GM12874 (cell line): ENCODE data around the gene NUDC.

Experiments used
- TF ChIP-seq, protein P1 (sequence below): IDR thresholded peaks from 2 replicates; pipeline ENCODE4 v1.5.1; 2011; ENCODE audit warnings: low read depth, mild to moderate bottlenecking, control low read depth, low read length, moderate library complexity; ENCODE audit not compliant: insufficient read depth

The NUDC gene

DNA sequence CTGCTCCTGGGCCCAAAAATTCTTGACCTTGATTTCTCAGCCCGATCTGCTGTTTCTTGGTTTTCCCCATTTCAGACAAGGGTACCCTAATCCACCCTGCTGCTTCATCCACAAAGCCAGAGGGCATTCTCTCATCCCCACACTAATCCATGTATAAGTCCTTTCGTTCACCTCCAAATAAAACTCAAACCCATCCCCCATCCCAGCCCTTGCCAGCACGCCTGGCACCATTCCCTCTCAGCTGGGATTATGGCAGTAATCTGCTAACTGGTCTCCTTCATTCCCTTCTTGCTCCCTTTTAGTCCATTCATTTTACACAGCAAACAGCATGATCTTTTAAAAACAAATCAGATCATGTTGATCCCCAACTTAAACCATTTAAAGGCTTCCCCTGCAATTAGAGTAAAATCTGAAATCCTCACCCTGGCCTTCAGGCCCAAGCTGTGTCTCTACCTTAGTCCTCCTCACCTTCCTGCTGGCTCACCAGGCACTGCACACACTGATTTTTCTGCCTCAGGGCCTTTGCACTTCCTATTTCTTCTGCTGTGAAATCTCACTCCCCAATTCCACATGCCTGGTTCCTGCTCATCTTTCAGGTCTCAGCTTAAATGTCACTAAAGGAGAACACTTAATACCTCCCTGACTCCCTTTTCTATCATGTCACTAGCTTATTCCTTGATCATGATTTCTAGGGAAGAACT is 59.8 kb downstream of the NUDC start:
- TF ChIP-seq, protein P1, sequence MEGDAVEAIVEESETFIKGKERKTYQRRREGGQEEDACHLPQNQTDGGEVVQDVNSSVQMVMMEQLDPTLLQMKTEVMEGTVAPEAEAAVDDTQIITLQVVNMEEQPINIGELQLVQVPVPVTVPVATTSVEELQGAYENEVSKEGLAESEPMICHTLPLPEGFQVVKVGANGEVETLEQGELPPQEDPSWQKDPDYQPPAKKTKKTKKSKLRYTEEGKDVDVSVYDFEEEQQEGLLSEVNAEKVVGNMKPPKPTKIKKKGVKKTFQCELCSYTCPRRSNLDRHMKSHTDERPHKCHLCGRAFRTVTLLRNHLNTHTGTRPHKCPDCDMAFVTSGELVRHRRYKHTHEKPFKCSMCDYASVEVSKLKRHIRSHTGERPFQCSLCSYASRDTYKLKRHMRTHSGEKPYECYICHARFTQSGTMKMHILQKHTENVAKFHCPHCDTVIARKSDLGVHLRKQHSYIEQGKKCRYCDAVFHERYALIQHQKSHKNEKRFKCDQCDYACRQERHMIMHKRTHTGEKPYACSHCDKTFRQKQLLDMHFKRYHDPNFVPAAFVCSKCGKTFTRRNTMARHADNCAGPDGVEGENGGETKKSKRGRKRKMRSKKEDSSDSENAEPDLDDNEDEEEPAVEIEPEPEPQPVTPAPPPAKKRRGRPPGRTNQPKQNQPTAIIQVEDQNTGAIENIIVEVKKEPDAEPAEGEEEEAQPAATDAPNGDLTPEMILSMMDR, result no peak

DNA sequence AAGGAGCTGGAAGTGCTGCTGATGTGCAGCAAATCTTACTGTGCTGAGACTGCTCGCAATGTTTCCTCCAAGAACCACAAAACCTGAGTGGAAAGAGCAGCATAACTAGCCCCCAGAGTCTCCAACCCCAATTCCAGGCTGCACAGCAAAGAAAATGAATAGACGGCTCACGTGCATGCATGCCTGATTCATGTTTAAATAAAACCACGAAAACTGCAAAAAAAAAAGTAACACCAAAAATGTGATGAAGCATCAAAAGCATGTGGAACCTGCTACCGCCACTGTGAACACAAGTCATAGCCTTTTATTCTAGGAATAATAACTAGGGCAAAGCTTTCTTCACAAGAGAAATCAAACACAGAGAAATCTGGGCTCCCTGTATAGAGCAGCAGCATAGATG is 62.3 kb downstream of the NUDC start:
- TF ChIP-seq, protein P1, result no peak

DNA sequence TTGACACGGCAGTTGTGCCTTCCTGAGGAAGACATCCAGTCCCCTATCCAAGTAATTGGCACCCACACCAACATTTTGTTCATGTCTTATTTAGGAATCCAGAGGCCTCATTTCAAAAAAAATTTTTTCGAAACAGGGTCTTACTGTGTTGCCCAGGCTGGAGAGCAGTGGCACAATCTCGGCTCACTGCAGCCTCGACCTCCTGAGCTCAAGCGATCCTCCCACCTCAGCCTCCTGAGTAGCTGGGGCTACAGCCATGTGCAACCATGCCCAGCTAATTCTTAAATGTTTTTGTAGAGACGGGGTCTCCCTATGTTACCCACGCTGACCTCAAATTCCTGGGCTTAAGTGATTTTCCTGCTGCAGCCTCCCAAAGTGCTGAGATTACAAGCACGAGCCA is 62.7 kb downstream of the NUDC start:
- TF ChIP-seq, protein P1, result no peak

DNA sequence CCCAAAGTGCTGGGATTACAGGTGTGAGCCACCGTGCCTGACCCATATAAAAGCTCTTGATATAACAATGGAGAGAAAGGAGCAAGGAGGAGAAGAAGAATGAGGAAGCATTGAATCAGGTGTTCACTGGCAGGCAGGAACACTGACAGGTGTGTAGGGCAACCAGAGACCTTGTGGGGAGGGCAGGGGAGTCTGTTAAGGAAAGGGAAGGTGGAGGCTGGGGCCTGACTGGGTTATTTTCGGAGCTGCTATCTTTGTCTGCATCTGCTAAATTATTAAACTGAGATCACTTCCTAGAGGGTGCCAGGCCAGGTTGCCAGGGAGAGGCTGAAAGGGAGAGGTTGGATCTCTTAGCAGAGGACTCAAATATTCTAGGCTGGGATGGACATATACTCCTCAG is 65.1 kb downstream of the NUDC start:
- TF ChIP-seq, protein P1, result no peak

DNA sequence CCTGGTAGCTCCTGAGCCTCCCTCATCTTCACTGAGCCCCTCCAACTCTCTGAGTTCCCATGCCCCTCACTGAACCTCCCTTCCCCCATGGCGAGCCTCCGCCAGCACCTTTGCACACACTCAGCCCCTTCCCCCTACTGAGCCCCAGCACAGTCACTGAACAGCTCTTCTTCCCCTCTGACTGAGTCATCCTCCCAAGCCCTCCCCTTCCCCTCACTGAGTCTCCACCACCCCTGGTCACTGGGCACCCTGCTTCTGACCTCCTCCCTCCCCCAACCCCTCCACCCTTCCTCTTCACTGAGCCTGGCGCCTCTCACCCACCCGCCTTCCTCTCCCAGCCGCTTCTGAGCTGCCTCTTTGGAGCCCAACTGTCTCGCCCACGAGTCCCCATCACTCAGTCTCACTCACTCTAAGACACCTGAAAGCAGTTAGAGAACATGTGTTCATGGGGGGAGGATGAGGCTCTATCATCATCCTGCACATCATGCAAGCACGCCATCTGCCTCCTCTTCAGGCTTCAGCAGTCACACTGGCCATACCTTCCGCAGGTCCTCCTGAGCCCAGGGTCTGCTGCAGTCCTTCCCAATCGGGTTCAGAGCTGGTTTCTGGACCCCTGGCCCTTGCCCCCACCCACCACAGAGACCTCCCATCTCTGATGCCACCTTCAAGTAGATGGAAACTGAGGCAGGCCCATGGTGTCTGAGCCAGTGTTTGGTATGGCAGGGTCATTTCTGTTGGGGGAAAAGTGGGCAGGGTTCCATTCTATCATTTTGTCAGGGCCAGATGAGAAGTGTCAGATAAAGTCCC is 70.0 kb downstream of the NUDC start:
- TF ChIP-seq, protein P1, result no peak

DNA sequence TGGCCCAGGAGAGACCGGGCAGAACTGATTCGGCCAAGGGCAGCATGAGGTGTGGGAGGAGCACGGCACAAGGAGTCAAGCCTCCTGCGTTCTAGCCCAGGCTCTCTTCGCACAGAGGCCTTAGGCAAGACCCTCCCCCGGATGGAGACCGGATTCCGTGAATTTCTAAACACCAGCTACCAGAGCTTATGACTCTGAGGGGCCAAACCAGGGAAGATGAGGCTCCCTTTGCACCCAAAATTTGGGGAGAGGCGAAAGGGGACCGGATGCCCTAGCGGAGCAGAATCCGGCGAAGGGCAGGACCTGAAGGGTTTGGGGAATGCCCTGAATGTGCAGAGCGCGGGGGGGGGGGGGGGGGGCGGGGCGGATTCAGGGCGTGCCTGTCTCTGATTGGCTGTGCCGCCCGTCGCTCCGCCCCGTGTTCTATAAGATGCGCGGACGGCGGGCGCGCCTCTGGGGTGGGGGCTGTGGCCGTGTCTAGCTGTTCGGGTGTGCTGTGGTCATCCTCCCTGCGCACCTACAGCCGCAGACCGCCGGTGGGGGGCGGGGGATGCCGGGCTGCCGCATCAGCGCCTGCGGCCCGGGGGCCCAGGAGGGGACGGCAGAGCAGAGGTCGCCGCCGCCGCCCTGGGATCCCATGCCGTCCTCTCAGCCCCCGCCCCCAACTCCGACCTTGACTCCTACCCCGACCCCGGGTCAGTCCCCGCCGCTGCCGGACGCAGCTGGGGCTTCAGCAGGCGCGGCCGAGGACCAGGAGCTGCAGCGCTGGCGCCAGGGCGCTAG is 71.9 kb downstream of the NUDC start, which contains the start of gene TRNP1:
Gene TRNP1, plus strand, starts transcription at position 456 of the 783 bp plus-strand sequence. Its CDS starts 95 bp downstream, at position 551.
- TF ChIP-seq, protein P1, result no peak

DNA sequence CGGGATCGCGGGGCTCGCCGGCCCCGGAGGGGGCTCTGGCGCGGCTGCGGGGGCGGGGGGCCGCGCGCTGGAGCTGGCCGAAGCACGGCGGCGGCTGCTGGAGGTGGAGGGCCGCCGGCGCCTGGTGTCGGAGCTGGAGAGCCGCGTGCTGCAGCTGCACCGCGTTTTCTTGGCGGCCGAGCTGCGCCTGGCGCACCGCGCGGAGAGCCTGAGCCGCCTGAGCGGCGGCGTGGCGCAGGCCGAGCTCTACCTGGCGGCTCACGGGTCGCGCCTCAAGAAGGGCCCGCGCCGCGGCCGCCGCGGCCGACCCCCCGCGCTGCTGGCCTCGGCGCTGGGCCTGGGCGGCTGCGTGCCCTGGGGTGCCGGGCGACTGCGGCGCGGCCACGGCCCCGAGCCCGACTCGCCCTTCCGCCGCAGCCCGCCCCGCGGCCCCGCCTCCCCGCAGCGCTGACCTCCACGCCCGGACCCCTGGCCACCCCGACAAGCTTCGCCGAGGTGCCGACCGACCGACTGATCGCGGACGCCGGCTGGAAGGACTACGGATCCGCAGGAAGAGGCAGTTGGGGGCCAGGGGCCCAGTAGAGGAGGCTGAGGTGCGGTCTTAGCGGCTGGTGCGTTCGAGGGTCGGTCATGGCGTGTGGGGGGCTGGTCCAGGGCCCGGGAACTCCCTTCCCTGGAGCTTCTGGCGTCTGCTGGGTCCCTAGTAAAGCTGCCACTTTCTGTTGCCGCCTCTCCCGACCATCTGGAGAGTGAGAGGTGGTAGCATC is 72.7 kb downstream of the NUDC start:
- TF ChIP-seq, protein P1, result no peak
